Skeletal muscle tissue (tissue), 4 donors: ENCODE results near the gene GFRA3. TPM values are rescaled to one million over a fixed set of nuclear protein-coding genes. Genes with fewer than 3 reads are reported as not detected.
A peak's percentile ranks its signal among the peaks of the same experiment; 100 is the strongest.
"Not testable (repeated sequence)": the region's sequence is repeated elsewhere in the genome, so short reads cannot be mapped to it uniquely, and the experiment has no call there.

Source experiments
- H3K27ac ChIP-seq: one replicate; pipeline ENCODE4 v1.7.0; 2013; ENCODE audit warnings: mild to moderate bottlenecking, low read depth, low read length, inconsistent platforms
- H3K27me3 ChIP-seq, 3 donors: one replicate each; pipeline ENCODE4 v1.7.0; 2013; ENCODE audit warnings: low read length in 3 of 3; ENCODE audit not compliant: control insufficient read depth in 3 of 3, insufficient read depth in 3 of 3
- H3K36me3 ChIP-seq, 3 donors: one replicate each; pipeline ENCODE4 v1.7.0; 2013; ENCODE audit warnings: low read length in 3 of 3; ENCODE audit not compliant: control insufficient read depth in 3 of 3, insufficient read depth in 3 of 3
- H3K4me1 ChIP-seq, 3 donors: one replicate each; pipeline ENCODE4 v1.7.0; 2013; ENCODE audit warnings: low read length in 3 of 3, mild to moderate bottlenecking in 3 of 3; ENCODE audit not compliant: control insufficient read depth in 3 of 3, insufficient read depth in 3 of 3
- H3K4me3 ChIP-seq, 3 donors: one replicate each; pipeline ENCODE4 v1.7.0; 2013; ENCODE audit warnings: low read length in 3 of 3
- H3K9ac ChIP-seq, 3 donors: one replicate each; pipeline ENCODE4 v1.7.0; 2013; ENCODE audit warnings: low read length in 3 of 3, mild to moderate bottlenecking in 3 of 3, moderate library complexity in 2 of 3, low read depth in 1 of 3
- H3K9me3 ChIP-seq, 3 donors: one replicate each; pipeline ENCODE4 v1.7.0; 2013; ENCODE audit warnings: low read length in 3 of 3; ENCODE audit not compliant: control insufficient read depth in 3 of 3
- total RNA-seq: library from RNA; depleted of rRNA; stranded (reverse); fragments of >200 nt; gene quantifications from one replicate; pipeline ENCODE4 v1.2.3, GENCODE V29; 2014
- donor health status: Osteomylitis.

The GFRA3 gene
- total RNA-seq, 1 donor from 2014 or later = 1.0 TPM

- Histone ChIP-seq H3K4me3 (no peak overlapping the region), H3K27ac (no peak overlapping the region), H3K9me3 (no peaks in the 10 kb centered on the region), H3K27me3 (no peaks in the 10 kb centered on the region), H3K36me3 (no peaks in the 10 kb centered on the region), H3K4me1 (no peaks in the 10 kb centered on the region), H3K9ac (no peak overlapping the region)
These were observed 21.5 kb downstream of the GFRA3 start for GRCh38 chr5:138252944-138253343.

GRCh38 chr5:138247800-138248199 is 26.6 kb downstream of the GFRA3 start:
- not testable (repeated sequence) for H3K27ac ChIP-seq, H3K9me3 ChIP-seq, H3K9ac ChIP-seq, H3K4me1 ChIP-seq, H3K27me3 ChIP-seq, H3K36me3 ChIP-seq, H3K4me3 ChIP-seq

- no peak overlapping the region for H3K9ac ChIP-seq
- H3K36me3 ChIP-seq = no peaks in the 10 kb centered on the region
- H3K27me3 ChIP-seq = no peaks in the 10 kb centered on the region
- no peaks in the 10 kb centered on the region for H3K9me3 ChIP-seq
- H3K4me3 ChIP-seq = no peak overlapping the region
- H3K4me1 ChIP-seq = peaks cover 0 to 5% (median 3%) of the 10 kb centered on the region in 3 donors
- no peak overlapping the region for H3K27ac ChIP-seq
These were observed 27.6 kb downstream of the GFRA3 start for GRCh38 chr5:138246822-138247221.

GRCh38 chr5:138246334-138246733 is 28.1 kb downstream of the GFRA3 start:
- H3K27me3 ChIP-seq = no peaks in the 10 kb centered on the region
- H3K27ac ChIP-seq = no peak overlapping the region
- H3K4me1 ChIP-seq = peaks cover 4 to 8% (median 6%) of the 10 kb centered on the region in 3 donors
- H3K9me3 ChIP-seq = no peaks in the 10 kb centered on the region
- no peaks in the 10 kb centered on the region for H3K36me3 ChIP-seq
- H3K4me3 ChIP-seq = no peak overlapping the region
- no peak overlapping the region for H3K9ac ChIP-seq

- no peaks in the 10 kb centered on the region for H3K27me3 ChIP-seq
- H3K27ac ChIP-seq = no peak overlapping the region
- no peaks in the 10 kb centered on the region for H3K9me3 ChIP-seq
- H3K9ac ChIP-seq = no peak overlapping the region
- no peak overlapping the region for H3K4me3 ChIP-seq
- H3K4me1 ChIP-seq = peaks cover 4 to 8% (median 7%) of the 10 kb centered on the region in 3 donors
- no peaks in the 10 kb centered on the region for H3K36me3 ChIP-seq
These were observed 28.7 kb downstream of the GFRA3 start for GRCh38 chr5:138245717-138246116.

- no peak overlapping the region for H3K4me3 ChIP-seq
- H3K9me3 ChIP-seq = no peaks in the 10 kb centered on the region
- peaks cover 0 to 6% (median 0%) of the 10 kb centered on the region in 3 donors for H3K27me3 ChIP-seq
- H3K4me1 ChIP-seq = peaks cover 4 to 8% (median 7%) of the 10 kb centered on the region in 3 donors
- no peak overlapping the region for H3K27ac ChIP-seq
- no peak overlapping the region for H3K9ac ChIP-seq
- H3K36me3 ChIP-seq = no peaks in the 10 kb centered on the region
These were observed 30.6 kb downstream of the GFRA3 start for GRCh38 chr5:138243794-138244193.

- Histone ChIP-seq H3K4me1 (peaks cover 4 to 8% (median 7%) of the 10 kb centered on the region in 3 donors), H3K36me3 (no peaks in the 10 kb centered on the region), H3K4me3 (peak overlapping the region; percentile 69 to 77 (median 73)), H3K27me3 (peaks cover 0 to 6% (median 0%) of the 10 kb centered on the region in 3 donors), H3K9ac (peak overlapping the region; percentile 69 to 84 (median 69)), H3K9me3 (no peaks in the 10 kb centered on the region), H3K27ac (no peak overlapping the region)
These were observed 32.5 kb downstream of the GFRA3 start for GRCh38 chr5:138241688-138242571.

- Histone ChIP-seq H3K27me3 (peaks cover 0 to 6% (median 0%) of the 10 kb centered on the region in 3 donors), H3K9me3 (no peaks in the 10 kb centered on the region), H3K27ac (no peak overlapping the region), H3K4me3 (peak overlapping the region in 1 of 3 donors; percentile 77), H3K36me3 (no peaks in the 10 kb centered on the region), H3K9ac (peak overlapping the region in 1 of 3 donors; percentile 84), H3K4me1 (peaks cover 4 to 8% (median 7%) of the 10 kb centered on the region in 3 donors)
These were observed 33.6 kb downstream of the GFRA3 start for GRCh38 chr5:138240650-138241385.

- Histone ChIP-seq H3K9me3 (no peaks in the 10 kb centered on the region), H3K27ac (no peak overlapping the region), H3K4me1 (peaks cover 4 to 8% (median 7%) of the 10 kb centered on the region in 3 donors)
These were observed 36.4 kb downstream of the GFRA3 start for GRCh38 chr5:138238034-138238433.

GRCh38 chr5:138234651-138235050 is 39.8 kb downstream of the GFRA3 start:
- no peak overlapping the region for H3K4me3 ChIP-seq
- H3K9me3 ChIP-seq = no peaks in the 10 kb centered on the region
- H3K27ac ChIP-seq = no peak overlapping the region
- peaks cover 0 to 6% (median 0%) of the 10 kb centered on the region in 3 donors for H3K27me3 ChIP-seq
- H3K36me3 ChIP-seq = no peaks in the 10 kb centered on the region
- no peak overlapping the region for H3K9ac ChIP-seq
- H3K4me1 ChIP-seq = no peaks in the 10 kb centered on the region

More at GRCh38 chr5:138238034-138238433, 36.4 kb downstream of the GFRA3 start:
- H3K4me3 ChIP-seq = no peak overlapping the region
- H3K36me3 ChIP-seq = no peaks in the 10 kb centered on the region
- H3K27me3 ChIP-seq = peaks cover 0 to 6% (median 0%) of the 10 kb centered on the region in 3 donors
- no peak overlapping the region for H3K9ac ChIP-seq
